ENCODE measurements around the gene APOB.

GRCh38 chr2:20953146-20953824 is 90.6 kb downstream of the APOB start:
- TF ChIP-seq, protein P1, sequence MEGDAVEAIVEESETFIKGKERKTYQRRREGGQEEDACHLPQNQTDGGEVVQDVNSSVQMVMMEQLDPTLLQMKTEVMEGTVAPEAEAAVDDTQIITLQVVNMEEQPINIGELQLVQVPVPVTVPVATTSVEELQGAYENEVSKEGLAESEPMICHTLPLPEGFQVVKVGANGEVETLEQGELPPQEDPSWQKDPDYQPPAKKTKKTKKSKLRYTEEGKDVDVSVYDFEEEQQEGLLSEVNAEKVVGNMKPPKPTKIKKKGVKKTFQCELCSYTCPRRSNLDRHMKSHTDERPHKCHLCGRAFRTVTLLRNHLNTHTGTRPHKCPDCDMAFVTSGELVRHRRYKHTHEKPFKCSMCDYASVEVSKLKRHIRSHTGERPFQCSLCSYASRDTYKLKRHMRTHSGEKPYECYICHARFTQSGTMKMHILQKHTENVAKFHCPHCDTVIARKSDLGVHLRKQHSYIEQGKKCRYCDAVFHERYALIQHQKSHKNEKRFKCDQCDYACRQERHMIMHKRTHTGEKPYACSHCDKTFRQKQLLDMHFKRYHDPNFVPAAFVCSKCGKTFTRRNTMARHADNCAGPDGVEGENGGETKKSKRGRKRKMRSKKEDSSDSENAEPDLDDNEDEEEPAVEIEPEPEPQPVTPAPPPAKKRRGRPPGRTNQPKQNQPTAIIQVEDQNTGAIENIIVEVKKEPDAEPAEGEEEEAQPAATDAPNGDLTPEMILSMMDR (conservative IDR thresholded peaks at IDR 0.05; ENCODE audit: low read depth, low read length), result no peak
- no peak for TF ChIP-seq EZH2 (IDR thresholded peaks at IDR 0.05; ENCODE audit: low read length, unreplicated experiment)

All from PC-3 (cell line).